GM18519 (cell line): ENCODE results near the gene REC8.
"Not testable (repeated sequence)": the region's sequence is repeated elsewhere in the genome, so short reads cannot be mapped to it uniquely, and the experiment has no call there.

Experiments used
- ATAC-seq: cut with Tn5 transposase; IDR thresholded peaks from one replicate; pipeline ENCODE4 v1.9.1; 2021; ENCODE audit warnings: mild to moderate bottlenecking, moderate library complexity; ENCODE audit not compliant: unreplicated experiment, low FRiP score

REC8 gene

GRCh38 chr14:24198814-24199524 lies 27.1 kb downstream of the REC8 start:
- no peak for ATAC-seq

GRCh38 chr14:24202538-24202937 lies 30.7 kb downstream of the REC8 start:
- ATAC-seq = not testable (repeated sequence)

GRCh38 chr14:24203249-24203886 lies 31.5 kb downstream of the REC8 start:
- ATAC-seq = not testable (repeated sequence)

GRCh38 chr14:24204163-24205146 lies 32.6 kb downstream of the REC8 start:
- ATAC-seq = no peak

- ATAC-seq = no peak
Measured at GRCh38 chr14:24206260-24207103, 34.6 kb downstream of the REC8 start.

GRCh38 chr14:24207104-24207551 lies 35.2 kb downstream of the REC8 start:
- no peak for ATAC-seq

- ATAC-seq = no peak
Measured at GRCh38 chr14:24207625-24208024, 35.7 kb downstream of the REC8 start.

- no peak for ATAC-seq
Measured at GRCh38 chr14:24211311-24211710, 39.4 kb downstream of the REC8 start.

- peak; percentile 61 for ATAC-seq
Measured at GRCh38 chr14:24212924-24213865, 41.3 kb downstream of the REC8 start, which contains the start of gene CHMP4A. TSS of gene CHMP4A (minus strand) at chr14:24213488. CDS start at chr14:24213439, 49 bp downstream.

- ATAC-seq = no peak
Measured at GRCh38 chr14:24213866-24214662, 42.2 kb downstream of the REC8 start.

- peak; percentile 51 for ATAC-seq
Measured at GRCh38 chr14:24215495-24216344, 43.8 kb downstream of the REC8 start, which contains the start of gene MDP1. TSS of gene MDP1 (minus strand) at chr14:24216066. CDS start at chr14:24215955, 111 bp downstream.

- ATAC-seq = no peak
Measured at GRCh38 chr14:24216345-24216699, 44.4 kb downstream of the REC8 start.

- ATAC-seq = not testable (repeated sequence)
Measured at GRCh38 chr14:24216876-24217275, 45.0 kb downstream of the REC8 start.

GRCh38 chr14:24219080-24219479 lies 47.2 kb downstream of the REC8 start:
- no peak for ATAC-seq

- no peak for ATAC-seq
Measured at GRCh38 chr14:24219521-24219920, 47.6 kb downstream of the REC8 start.

GRCh38 chr14:24222987-24223386 lies 51.1 kb downstream of the REC8 start:
- ATAC-seq = not testable (repeated sequence)

- no peak for ATAC-seq
Measured at GRCh38 chr14:24224618-24225071, 52.8 kb downstream of the REC8 start.
